Right atrium auricular region (tissue), 2 donors: ENCODE data around the gene CASKIN2. TPM values are rescaled to one million over a fixed set of nuclear protein-coding genes. Genes with fewer than 3 reads are reported as not detected.

ENCODE experiments used
- DNase-seq: peaks from one replicate; pipeline ENCODE4 v3.0.0-alpha.2; 2019; ENCODE audit warnings: low spot score
- H3K27ac ChIP-seq, 2 donors: fragments of 200-600 bp; sonication (generic); 1 replicate in 1 of 2; 2 replicates in 1 of 2; pipeline ENCODE4 v1.5.1; 2016 to 2019
- H3K27me3 ChIP-seq, 2 donors: fragments of 200-600 bp; sonication (generic); one replicate each; pipeline versions ENCODE4 v1.5.1 to v1.6.0; 2017 to 2019
- H3K36me3 ChIP-seq: fragments of 200-600 bp; sonication (generic); one replicate; pipeline ENCODE4 v1.5.1; 2016
- H3K4me1 ChIP-seq, 2 donors: fragments of 200-600 bp; sonication (generic); one replicate each; pipeline versions ENCODE4 v1.5.1 to v1.6.0; 2017 to 2019
- H3K4me3 ChIP-seq, 2 donors: fragments of 200-600 bp; sonication (generic); 1 replicate in 1 of 2; 2 replicates in 1 of 2; pipeline ENCODE4 v1.5.1; 2017 to 2019; ENCODE audit warnings: mild to moderate bottlenecking in 1 of 2, moderate library complexity in 1 of 2
- H3K9me3 ChIP-seq, 2 donors: fragments of 200-600 bp; sonication (generic); one replicate each; pipeline ENCODE4 v1.5.1; 2019
- total RNA-seq, 2 donors: library from RNA; depleted of rRNA; stranded (reverse); fragments of >200 nt; gene quantifications; one replicate each; pipeline ENCODE4 v1.1.0, GENCODE V29; 2016
- TF ChIP-seq, protein P1 (sequence below), 2 donors: fragments of 200-600 bp; sonication (generic); IDR thresholded peaks; one replicate each; pipeline ENCODE4 v1.5.1; 2019; ENCODE audit warnings: antibody characterized with exemption in 2 of 2

CASKIN2 gene
- total RNA-seq, 2 donors from 2014 or later = 18.3 to 28.7 TPM

DNA sequence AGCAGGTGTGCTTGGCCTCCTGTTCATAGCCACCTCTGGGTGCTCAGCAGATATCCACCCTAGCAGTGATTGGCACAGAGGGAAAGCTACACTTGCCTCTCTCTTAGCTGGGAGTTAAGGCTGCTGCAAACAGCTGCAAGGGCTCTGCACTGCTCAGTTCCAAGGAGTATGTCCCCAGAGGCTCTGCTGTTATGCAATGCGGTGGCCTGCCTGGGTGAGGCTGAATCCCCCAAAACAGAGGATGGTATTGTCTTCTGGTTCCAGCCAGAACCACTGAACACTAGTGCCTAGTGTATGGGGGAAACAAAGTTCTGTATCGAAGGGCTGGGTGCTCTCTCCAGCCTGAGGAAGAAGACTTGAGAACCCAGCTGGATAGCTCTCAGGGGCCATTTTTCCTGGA is 42.1 kb downstream of the CASKIN2 start:
- Histone ChIP-seq H3K9me3 (no peaks in the 10 kb centered on the region), H3K4me3 (no peak overlapping the region), H3K27ac (peak overlapping the region in 1 of 2 donors; percentile 29), H3K27me3 (no peaks in the 10 kb centered on the region), H3K36me3 (peaks cover 9% of the 10 kb centered on the region), H3K4me1 (peaks cover 0 to 52% of the 10 kb centered on the region in 2 donors)
- TF ChIP-seq, protein P1, sequence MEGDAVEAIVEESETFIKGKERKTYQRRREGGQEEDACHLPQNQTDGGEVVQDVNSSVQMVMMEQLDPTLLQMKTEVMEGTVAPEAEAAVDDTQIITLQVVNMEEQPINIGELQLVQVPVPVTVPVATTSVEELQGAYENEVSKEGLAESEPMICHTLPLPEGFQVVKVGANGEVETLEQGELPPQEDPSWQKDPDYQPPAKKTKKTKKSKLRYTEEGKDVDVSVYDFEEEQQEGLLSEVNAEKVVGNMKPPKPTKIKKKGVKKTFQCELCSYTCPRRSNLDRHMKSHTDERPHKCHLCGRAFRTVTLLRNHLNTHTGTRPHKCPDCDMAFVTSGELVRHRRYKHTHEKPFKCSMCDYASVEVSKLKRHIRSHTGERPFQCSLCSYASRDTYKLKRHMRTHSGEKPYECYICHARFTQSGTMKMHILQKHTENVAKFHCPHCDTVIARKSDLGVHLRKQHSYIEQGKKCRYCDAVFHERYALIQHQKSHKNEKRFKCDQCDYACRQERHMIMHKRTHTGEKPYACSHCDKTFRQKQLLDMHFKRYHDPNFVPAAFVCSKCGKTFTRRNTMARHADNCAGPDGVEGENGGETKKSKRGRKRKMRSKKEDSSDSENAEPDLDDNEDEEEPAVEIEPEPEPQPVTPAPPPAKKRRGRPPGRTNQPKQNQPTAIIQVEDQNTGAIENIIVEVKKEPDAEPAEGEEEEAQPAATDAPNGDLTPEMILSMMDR (IDR thresholded peaks at IDR 0.05) = no peak
- DNase-seq = no peak

DNA sequence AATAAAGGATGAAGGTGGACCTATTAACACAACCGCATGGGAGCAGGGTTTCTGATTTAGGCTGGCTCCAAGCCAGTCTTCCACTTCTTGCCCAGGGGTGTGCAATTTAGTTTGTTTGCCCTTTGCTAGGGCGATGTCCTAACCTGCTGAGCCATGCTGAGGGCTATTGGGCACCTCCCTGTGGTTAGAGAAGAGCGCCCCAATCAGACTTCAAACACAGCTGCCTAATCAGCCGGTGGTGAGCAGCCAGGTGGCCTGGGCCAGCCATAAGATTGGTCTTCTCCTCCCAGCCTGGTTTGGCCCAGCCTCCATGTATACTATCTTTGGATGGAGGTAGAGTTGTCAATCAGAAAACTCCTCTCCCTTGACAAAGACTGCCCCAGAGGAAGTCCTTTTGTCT is 43.2 kb downstream of the CASKIN2 start:
- no peak overlapping the region for H3K4me3 ChIP-seq
- no peaks in the 10 kb centered on the region for H3K27me3 ChIP-seq
- H3K4me1 ChIP-seq = peaks cover 0 to 52% of the 10 kb centered on the region in 2 donors
- TF ChIP-seq, protein P1 (IDR thresholded peaks at IDR 0.05) = no peak
- DNase-seq = no peak
- H3K36me3 ChIP-seq = peaks cover 9% of the 10 kb centered on the region
- no peaks in the 10 kb centered on the region for H3K9me3 ChIP-seq
- no peak overlapping the region for H3K27ac ChIP-seq

- TF ChIP-seq, protein P1 (IDR thresholded peaks at IDR 0.05) = no peak
- H3K27me3 ChIP-seq = no peaks in the 10 kb centered on the region
- no peaks in the 10 kb centered on the region for H3K9me3 ChIP-seq
- peaks cover 0 to 43% of the 10 kb centered on the region in 2 donors for H3K4me1 ChIP-seq
- no peak overlapping the region for H3K4me3 ChIP-seq
- H3K27ac ChIP-seq = no peak overlapping the region
- peaks cover 9% of the 10 kb centered on the region for H3K36me3 ChIP-seq
- DNase-seq = no peak
Measured at GRCh38 chr17:75471207-75471606, 44.1 kb downstream of the CASKIN2 start.

GRCh38 chr17:75468779-75469373 is 46.5 kb downstream of the CASKIN2 start:
- peaks cover 0 to 26% of the 10 kb centered on the region in 2 donors for H3K4me1 ChIP-seq
- H3K27ac ChIP-seq = peak overlapping the region in 1 of 2 donors; percentile 41
- H3K27me3 ChIP-seq = no peaks in the 10 kb centered on the region
- TF ChIP-seq, protein P1 (IDR thresholded peaks at IDR 0.05) = no peak
- H3K4me3 ChIP-seq = no peak overlapping the region
- H3K9me3 ChIP-seq = no peaks in the 10 kb centered on the region
- peaks cover 9% of the 10 kb centered on the region for H3K36me3 ChIP-seq
- DNase-seq = no peak

GRCh38 chr17:75468291-75468754 is 47.0 kb downstream of the CASKIN2 start:
- no peak for DNase-seq
- H3K27me3 ChIP-seq = no peaks in the 10 kb centered on the region
- H3K27ac ChIP-seq = peak overlapping the region in 1 of 2 donors; percentile 41
- TF ChIP-seq, protein P1 (IDR thresholded peaks at IDR 0.05) = no peak
- no peak overlapping the region for H3K4me3 ChIP-seq
- no peaks in the 10 kb centered on the region for H3K9me3 ChIP-seq
- peaks cover 0 to 22% of the 10 kb centered on the region in 2 donors for H3K4me1 ChIP-seq
- peaks cover 9% of the 10 kb centered on the region for H3K36me3 ChIP-seq

DNA sequence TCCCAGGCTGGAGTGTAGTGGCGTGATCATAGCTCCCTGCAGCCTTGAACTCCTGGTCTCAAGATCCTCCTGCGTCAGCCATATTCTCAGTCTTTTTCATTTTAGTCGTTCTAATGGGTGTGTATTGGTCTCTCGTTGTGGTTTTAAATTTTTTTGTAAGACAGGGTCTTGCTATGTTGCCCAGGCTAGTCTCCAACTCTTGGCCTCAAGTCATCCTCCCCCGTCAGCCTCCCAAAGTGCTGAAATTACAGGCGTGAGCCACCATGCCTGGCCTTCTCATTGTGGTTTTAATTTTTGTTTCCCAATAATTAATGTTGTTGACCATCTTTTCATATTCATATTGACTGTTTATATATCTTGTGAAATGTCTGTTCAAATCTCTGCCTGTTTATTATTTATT is 50.3 kb downstream of the CASKIN2 start:
- Histone ChIP-seq H3K4me3 (no peak overlapping the region), H3K9me3 (no peaks in the 10 kb centered on the region), H3K27me3 (no peaks in the 10 kb centered on the region), H3K4me1 (peaks cover 0 to 21% of the 10 kb centered on the region in 2 donors), H3K36me3 (no peaks in the 10 kb centered on the region), H3K27ac (no peak overlapping the region)
- no peak for DNase-seq
- TF ChIP-seq, protein P1 (IDR thresholded peaks at IDR 0.05) = no peak
